GM19035 (cell line): ENCODE data around the gene AZIN2.
"Not testable (repeated sequence)": the region's sequence is repeated elsewhere in the genome, so short reads cannot be mapped to it uniquely, and the experiment has no call there.

Experiments
- ATAC-seq: cut with Tn5 transposase; IDR thresholded peaks from one replicate; pipeline ENCODE4 v1.9.1; 2021; ENCODE audit not compliant: unreplicated experiment

Gene AZIN2

DNA sequence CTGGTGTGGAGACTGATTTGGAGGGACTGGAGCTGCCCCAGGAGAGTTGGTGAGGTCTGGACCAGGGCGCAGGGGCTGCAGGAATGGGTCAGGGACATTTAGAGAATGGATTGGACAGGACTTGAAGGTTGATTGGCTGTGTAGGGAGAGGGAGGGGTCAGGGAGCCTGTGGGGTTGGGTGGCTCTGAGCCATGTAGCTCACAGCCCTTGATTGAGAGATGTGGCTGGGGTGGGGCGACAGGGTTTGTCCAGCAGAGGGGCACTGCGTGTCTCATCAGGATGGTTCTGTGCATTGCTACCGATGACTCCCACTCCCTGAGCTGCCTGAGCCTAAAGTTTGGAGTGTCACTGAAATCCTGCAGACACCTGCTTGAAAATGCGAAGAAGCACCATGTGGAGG, 12.1 kb downstream of the AZIN2 start:
- no peak for ATAC-seq

DNA sequence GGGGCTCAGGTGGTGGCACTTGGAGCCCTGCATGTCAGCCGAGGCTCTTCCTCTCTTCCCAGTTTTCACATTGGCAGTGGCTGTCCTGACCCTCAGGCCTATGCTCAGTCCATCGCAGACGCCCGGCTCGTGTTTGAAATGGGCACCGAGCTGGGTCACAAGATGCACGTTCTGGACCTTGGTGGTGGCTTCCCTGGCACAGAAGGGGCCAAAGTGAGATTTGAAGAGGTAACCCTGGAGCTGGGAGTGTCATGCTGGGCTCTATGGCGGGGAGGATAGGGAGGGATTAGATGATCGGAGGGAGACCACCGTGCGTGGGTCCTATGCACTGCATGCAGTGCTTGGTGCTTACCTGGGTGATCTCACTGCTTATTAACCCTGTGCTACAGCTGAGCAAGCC, 13.5 kb downstream of the AZIN2 start:
- no peak for ATAC-seq

DNA sequence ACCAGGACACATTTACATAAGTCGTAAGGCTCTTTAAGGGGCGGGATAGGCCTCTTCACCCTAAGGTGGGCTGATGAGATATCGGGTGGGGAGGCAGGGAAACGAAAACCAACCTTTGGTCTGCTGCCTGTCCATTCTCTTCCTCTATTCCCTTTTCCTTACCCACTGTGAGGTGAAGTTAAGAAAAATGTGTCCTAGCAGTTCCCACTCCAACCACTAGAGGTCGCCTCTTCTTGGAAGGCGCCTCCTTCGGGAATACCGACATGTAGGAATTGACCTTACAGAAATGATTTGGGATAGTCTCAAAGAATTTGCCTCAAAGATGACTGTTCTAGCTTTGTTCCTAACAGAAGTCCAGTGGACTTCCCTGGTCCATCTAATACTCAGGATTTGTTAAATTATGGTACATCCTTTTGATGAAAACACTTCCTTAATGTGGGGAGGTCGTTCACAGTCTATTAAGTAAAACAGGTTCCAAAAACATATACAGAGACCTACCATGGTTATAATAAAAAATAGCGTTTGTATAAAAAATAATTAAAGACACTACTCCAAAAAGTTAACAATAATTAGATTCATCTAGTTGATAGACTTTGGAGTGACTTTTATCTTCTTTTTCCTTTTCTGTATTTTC, 14.1 kb downstream of the AZIN2 start:
- no peak for ATAC-seq

DNA sequence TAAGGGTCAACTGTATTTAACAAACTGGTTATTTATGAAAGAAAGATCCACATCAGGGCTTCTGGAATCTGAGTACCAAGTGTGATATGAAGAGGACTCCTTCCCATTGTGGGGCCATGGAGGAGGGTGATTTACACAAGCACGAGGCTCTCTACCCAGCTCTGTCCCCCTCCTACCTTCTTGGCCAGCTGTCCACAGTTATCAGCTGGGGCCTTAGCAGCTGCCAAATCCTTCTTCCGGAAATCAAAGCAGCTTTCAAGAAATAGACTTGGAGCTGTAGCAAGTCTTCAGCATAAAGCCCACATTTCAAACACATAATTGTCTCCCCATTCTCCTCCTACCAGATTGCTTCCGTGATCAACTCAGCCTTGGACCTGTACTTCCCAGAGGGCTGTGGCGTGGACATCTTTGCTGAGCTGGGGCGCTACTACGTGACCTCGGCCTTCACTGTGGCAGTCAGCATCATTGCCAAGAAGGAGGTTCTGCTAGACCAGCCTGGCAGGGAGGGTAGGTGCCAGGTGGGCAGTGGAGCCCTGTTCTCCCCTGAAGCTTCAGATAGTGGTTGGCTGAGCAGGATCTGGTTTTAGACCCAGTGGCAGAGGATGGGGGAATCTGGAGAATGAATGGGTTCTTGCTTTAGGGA, 15.5 kb downstream of the AZIN2 start:
- no peak for ATAC-seq

DNA sequence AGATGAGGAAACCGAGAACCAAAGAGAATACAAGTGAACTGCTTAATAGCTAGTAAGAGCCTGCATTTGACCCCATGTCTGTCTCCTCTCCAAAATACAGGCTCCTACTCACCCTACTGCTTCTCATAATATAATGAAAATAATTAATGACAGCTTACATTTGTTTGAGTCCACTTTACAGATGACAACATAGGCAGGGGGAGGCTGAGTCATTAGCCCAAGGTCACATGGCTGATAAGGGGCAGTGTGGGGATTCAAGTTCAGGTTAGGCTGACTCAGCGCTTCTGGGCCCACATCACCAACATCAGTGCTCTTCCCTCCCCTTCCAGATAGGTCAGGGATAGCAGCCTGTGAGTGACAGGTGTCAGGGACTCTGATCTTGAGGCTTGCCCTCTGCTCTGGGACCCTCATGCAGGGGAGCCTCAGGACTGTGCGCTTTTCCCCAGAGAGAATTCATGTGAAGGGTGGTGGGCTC, 16.2 kb downstream of the AZIN2 start:
- no peak for ATAC-seq

DNA sequence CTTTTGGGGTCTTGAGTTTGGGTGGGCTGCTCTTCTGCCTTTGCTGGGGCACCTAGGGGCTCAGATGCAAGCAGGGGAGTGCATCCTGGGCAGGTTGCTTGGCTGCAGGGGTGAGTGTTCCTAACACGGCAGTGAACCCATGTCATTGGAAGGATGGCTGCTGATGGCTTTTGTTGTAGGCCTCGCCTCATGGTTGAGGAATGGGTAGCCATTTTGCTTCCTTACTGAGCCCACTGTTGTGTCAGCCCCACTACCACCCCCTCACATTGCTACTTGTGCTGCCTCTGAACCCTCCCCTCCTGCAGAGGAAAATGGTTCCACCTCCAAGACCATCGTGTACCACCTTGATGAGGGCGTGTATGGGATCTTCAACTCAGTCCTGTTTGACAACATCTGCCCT, 16.8 kb downstream of the AZIN2 start:
- ATAC-seq, result no peak

DNA sequence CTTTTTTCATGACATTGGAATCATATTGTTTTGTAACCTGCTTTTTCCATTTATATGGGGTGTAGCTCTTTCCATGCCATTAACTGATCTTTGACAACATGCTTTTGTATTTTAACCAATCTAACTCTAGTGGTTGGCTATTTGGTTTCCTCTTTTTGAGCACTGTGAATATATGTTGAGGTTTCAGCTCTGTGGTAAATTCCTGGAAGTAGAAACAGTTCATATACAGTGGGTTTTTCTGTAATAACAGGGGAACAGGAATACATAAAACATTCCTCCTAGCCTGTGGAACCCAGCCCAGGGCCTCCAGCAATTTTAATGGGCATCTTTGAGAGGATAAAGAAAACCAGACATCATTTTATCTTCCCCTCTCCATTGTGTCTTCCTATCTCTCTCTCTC, 17.4 kb downstream of the AZIN2 start:
- ATAC-seq, result no peak

DNA sequence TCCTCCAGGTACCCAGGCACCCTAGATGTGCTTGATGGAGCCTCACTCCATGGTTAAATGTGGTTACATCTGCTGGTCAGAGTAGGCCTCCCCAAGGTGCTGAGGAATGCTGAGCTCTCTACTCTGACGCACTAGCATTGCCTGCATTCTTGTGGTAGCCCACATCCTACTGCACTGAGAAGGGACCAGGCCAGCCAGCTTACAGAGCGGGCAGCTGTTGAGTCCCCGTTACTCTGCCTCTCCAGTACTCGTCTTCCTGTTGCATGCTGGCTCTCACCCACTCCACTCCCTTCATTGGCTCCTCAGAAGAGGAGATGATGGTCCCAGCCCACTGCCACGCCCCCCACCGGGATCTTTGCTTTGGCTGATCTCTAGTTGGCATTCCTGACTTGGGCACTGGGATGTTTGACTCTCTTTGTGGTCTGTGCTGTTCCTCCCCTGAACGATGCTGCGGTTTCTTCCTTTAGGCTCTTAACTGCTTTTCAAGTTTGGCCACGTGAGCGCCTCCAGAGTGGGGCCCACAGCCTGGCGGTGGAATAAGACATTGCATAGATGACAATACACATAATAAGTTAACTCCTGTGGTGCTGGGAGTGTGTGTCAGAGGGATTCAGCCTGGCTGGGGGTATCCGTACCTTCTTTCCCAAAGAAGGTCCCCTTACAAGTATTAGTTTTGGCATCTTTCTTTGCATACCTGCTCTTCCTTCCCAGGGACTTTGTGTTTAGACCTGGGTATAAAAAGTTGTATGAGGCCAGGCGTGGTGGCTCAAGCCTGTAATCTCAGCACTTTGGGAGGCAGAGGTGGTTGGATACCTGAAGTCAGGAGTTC, 18.6 kb downstream of the AZIN2 start:
- ATAC-seq, result no peak

DNA sequence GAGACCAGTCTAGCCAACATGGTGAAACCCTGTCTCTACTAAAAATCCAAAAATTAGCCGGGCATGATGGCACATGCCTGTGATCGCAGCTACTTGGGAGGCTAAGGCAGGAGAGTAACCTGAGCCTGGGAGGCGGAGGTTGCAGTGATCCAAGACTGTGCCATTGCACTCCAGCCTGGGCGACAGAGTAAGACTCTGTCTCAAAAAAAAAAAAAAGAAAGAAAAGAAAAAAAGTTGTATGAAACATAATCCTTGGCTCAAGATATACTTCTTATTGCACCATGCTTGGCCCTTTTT, 19.1 kb downstream of the AZIN2 start:
- ATAC-seq, result not testable (repeated sequence)

DNA sequence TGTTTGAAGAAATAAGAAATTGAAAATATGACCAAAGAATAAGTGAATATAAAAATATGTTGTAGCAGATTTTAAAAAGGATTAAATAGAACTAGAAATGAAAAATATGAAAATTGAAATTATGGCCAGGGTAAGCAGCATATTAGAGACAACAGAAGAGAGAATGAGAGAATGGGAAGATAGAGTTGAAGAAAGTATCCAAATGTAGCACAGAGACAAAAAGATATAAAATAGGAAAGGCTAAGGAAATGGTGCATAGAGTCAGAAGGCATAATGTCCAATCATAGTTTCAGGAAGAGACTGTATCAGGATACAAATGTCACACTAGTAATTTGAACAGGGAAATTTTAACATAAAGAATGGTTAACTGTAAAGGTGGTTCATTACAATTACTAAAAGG, 29.5 kb downstream of the AZIN2 start:
- ATAC-seq, result no peak

DNA sequence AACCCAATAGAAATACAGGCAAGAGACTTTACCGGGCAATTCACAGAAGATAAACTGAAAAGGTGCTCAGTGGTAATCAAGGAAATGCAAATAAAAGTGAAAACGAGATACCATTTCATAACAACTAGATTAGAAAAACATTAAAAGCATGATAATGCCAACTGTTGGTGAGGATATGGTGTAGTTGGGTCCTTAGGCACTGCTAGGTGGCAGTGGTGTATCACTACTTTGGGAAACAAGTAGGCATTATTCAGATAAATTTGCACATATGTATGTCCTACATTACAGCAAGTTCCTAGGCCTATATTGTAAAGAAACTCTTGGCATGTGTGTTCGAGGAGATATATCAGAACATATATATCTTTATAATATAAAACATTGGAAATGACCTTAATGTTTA, 31.0 kb downstream of the AZIN2 start:
- no peak for ATAC-seq

DNA sequence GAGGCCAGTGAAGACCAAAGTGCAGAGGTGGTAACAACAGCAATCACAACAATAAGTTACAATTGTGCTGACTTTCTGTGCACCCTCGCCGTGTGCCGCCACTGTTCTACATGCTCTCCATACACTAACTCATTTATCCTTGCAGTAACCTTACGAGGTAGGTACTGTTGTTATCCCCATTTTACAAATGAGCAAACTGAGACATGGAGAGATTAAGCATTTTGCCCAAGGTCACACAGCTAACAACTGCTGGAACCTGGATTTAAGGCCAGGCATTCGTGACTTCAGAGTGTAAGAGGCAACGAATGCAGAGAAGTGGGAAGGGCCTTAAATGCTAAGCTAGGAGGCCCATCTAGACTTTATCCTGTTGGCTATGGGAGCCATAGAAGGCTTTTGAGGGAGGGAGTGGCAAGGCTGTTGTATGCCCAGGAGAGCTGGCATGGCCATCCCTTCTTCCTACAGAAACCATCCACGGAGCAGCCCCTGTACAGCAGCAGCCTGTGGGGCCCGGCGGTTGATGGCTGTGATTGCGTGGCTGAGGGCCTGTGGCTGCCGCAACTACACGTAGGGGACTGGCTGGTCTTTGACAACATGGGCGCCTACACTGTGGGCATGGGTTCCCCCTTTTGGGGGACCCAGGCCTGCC, 36.6 kb downstream of the AZIN2 start:
- no peak for ATAC-seq

DNA sequence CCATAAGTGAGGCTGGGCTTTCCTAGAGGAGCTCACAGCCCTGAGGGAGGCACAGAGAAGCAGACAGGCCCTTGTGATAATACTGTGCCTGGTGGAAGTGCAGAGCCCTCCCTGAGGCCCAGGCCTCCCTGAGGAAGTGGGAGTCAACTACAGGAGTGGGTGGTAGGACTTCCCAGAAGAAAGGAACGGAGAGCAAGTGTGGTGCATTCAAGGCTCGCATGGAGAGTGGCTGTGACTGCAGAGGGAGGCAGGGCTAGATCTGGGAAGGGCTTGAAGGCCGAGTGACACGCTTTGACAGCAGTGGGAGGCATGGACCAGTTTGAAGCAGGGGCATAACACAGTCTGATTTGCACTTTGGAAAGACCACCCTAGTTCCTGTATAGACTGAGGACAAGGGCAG, 37.3 kb downstream of the AZIN2 start:
- no peak for ATAC-seq

DNA sequence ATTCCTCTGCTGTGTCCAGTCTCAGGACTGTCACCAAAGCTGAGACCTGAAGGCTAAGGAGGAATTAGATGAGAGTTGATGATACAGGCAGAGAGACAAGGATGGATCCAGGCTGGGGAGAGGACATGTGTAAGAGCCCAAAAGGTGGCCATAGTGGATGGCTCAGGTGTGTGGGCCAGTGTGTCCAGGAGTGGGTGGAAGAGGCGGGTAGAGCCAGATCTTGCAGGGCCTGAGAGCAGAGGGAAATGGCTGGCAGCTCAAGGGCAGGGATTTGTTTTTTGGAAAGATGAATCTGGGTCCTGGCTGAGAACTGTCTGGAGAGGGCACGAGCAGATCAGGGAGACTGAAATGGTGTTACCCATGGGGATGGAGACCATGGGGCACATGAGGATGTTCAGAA, 38.1 kb downstream of the AZIN2 start:
- ATAC-seq, result no peak

DNA sequence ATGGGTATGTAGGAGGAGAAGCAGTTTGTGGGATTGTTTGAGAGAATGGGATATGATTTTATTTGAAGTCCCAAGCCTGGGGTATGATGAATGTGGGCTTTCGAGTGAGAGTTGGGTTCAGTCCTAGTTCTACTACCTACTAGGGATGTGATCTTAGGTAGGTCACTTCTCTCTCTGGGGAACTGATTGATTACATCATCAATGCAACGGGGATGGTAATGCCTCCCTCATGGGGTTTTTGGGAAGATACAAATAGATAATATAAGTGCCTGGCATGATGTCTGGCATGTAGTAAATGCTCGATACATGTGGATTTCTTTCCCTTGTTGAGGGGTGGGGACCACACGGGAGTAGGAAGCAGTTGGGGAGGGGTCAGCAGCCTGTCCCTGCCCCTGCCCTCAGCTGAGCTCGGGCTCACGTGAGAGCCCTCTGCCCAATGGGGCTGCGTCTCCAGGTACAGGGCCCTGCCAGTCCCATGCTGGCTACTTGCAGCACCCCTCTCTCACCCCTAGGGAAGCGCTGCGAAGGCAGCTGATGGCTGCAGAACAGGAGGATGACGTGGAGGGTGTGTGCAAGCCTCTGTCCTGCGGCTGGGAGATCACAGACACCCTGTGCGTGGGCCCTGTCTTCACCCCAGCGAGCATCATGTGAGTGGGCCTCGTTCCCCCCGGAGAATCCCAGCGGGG, 38.7 kb downstream of the AZIN2 start:
- ATAC-seq, result no peak

DNA sequence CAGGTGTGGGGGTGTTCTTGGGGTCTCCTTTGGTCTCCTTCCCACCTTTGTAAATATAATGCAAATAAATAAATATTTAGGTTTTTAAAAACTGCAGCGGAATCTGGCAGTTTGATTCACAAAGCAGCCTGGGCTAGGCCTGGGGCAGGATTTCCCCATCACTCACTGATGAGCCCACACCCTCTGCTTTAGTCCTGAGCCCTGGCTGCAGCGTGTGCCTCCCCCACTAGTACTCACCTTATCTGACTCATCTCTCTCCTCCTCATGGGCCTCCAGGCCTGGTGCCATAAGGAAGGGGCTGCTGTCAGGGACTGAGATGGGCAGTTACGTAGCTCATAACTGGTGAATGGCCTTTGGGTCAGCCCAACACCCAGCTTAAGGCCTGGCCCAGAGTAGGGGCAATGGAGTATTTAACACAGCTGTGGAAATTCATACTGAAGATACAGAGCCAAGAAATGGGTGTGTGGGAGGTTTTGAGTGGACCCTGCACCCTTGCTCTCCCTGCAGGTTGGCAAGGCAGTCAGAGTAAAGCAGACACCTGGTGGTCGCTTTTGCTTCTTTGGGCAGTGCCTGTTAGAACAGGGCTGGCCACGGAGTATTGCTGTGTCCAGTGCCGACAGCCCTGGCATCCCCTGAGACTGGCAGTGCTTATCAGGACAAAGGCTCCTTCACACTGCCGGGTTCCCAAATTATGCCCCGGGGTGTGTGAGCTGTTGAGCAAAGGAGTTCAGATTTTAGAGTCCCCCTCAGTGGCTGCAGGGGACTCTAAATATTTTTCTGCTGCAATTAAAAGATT, 39.7 kb downstream of the AZIN2 start:
- no peak for ATAC-seq

DNA sequence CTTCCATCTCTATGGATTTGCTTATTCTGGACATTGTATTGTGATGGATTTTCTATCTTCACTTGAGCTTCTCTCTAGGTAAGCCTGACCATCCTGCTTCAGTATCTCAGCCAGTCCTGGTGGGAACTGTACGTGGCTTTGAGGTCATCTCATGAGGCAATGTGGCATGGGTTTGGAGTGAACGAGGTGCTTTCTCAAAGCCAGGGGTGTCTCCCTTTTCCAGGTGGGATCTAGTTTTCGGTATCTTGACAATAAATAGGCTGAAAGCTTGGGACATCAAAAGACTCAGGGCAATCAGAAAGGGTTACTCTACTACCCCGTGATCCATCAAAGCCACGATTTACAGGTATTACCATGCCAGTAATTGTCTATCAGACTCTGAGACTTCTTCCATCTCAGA, 40.8 kb downstream of the AZIN2 start:
- ATAC-seq, result no peak

DNA sequence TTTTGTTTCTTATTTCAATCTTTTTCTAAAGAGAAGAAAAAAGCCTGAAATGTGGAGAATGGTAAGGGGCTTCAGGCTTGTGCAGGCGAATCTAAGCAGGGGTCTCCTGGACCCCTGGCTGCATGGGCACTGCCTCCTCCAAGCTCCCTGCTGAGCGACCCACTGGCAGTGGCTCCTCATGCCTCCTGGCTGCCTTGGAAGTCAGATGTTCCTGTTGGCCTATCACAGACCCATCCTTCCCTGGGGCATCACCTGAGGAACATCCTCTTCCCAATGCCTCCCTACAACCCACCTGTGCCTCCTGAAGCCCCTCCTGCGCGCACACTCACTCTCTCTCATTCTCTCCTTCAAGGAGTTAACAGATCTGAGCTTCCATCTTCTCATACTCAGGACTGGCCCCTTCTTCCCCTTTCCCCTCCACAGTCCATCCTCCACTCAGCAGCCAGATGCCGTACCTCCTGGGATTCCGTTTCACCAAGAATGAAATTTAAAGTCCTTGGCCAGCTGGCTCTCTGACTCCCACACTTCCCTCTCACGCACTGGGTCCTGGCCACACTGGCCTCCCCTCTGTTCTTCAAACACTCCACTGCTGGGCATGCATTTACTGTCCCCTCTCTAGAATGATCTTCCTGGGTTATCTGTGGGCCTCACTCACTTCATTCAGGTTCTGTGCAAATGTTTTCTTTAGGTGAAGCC, 41.7 kb downstream of the AZIN2 start:
- no peak for ATAC-seq

DNA sequence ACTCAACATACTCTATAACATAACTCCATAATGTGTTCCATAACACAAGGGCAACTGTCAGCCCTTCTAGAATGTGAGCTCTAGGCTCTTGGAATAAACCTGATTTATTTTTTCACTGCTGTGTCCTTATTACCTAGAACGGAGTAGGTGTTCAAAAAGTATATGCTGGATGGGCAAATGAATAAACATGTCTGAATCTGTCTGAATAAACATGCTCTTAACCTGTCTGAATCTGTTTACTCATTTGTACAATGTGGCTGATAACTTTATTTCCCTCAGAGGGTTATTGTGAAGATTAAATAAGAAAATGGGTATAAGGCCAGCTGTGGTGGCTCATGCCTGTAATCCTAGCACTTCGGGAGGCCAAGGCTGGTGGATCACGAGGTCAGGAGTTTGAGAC, 42.3 kb downstream of the AZIN2 start:
- no peak for ATAC-seq

DNA sequence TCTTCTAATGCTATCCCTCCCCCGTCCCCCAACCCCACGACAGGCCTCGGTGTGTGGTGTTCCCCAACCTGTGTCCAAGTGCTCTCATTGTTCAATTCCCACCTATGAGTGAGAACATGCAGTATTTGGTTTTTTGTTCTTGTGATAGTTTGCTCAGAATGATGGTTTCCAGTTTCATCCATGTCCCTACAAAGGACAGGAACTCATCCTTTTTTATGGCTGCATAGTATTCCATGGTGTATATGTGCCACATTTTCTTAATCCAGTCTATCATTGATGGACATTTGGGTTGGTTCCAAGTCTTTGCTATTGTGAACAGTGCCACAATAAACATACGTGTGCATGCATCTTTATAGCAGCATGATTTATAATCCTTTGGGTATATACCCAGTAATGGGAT, 43.7 kb downstream of the AZIN2 start:
- ATAC-seq, result not testable (repeated sequence)
